Panc1 (cell line): ENCODE results near the gene PLEKHA7. TPM values are rescaled to one million over a fixed set of nuclear protein-coding genes. Genes with fewer than 3 reads are reported as not detected.
"Not testable (repeated sequence)": the region's sequence is repeated elsewhere in the genome, so short reads cannot be mapped to it uniquely, and the experiment has no call there.

Experiments
- ATAC-seq: fragments of 200-7000 bp; cut with Tn5 transposase; 2 replicates; pipeline ENCODE4 v1.9.1; 2020; ENCODE audit warnings: mild to moderate bottlenecking, moderate library complexity
- BruUV-seq: library from RNA; stranded (reverse); fragments of 400-500 nt; replicated peaks from 2 replicates; lab custom pipeline; 2021; lab: Mats Ljungman, UMichigan
- CTCF ChIA-PET: fragments of 300-600 bp; sonication (Branson Sonifier 250); formaldehyde crosslinking; loops from one replicate; lab custom pipeline; 2022; ENCODE audit warnings: antibody characterized with exemption; lab: Charles Lee
- POLR2A ChIA-PET: fragments of 300-600 bp; sonication (Branson Sonifier 250); formaldehyde crosslinking; loops from one replicate; lab custom pipeline; 2022; ENCODE audit warnings: antibody characterized with exemption; lab: Charles Lee
- DNase-seq: peaks from one replicate; pipeline ENCODE4 v3.0.0-alpha.2; 2010; ENCODE audit warnings: low read depth, low spot score
- H3K27ac ChIP-seq: 2 replicates; pipeline ENCODE4 v1.5.1; 2011; ENCODE audit warnings: mild to moderate bottlenecking, low read length, inconsistent platforms
- H3K27me3 ChIP-seq: fragments of 200-500 bp; sonication (Bioruptor generic); 2 replicates; pipeline ENCODE4 v1.6.0; 2014; ENCODE audit warnings: low read length, inconsistent platforms; ENCODE audit not compliant: control insufficient read depth, insufficient read depth
- H3K36me3 ChIP-seq: fragments of 200-500 bp; sonication (Bioruptor generic); 2 replicates; pipeline ENCODE4 v1.5.1; 2014; ENCODE audit warnings: inconsistent platforms, mild to moderate bottlenecking, low read length, moderate library complexity; ENCODE audit not compliant: control insufficient read depth, insufficient read depth
- H3K4me1 ChIP-seq: 2 replicates; pipeline ENCODE4 v1.5.1; 2011; ENCODE audit warnings: inconsistent platforms, mild to moderate bottlenecking, low read length, moderate library complexity; ENCODE audit not compliant: control insufficient read depth, insufficient read depth
- H3K4me3 ChIP-seq, 2 experiments: 2 replicates each; pipeline ENCODE4 v1.5.1; 2011 to 2012; ENCODE audit warnings: low read depth in 2 of 2, low read length in 2 of 2, mild to moderate bottlenecking in 2 of 2, inconsistent platforms in 1 of 2, moderate library complexity in 1 of 2
- H3K9me3 ChIP-seq: fragments of 200-500 bp; sonication (Bioruptor generic); 2 replicates; pipeline ENCODE4 v1.5.1; 2014; ENCODE audit warnings: low read depth, mild to moderate bottlenecking, inconsistent platforms, low read length, moderate library complexity; ENCODE audit not compliant: control insufficient read depth, insufficient read depth
- REST ChIP-seq, 2 experiments: IDR thresholded peaks; 2 replicates each; pipeline ENCODE4 v1.6.1; 2011 to 2012; ENCODE audit warnings: low read depth in 2 of 2, control low read depth in 1 of 2, low read length in 1 of 2, mild to moderate bottlenecking in 1 of 2, moderate library complexity in 1 of 2; ENCODE audit not compliant: insufficient read depth in 1 of 2
- in situ Hi-C: cut with HindIII; loops from 2 replicates; pipeline ENCODE4 v1.10.0; 2016; ENCODE audit warnings: low sequenced_read_pairs, low pct_unique_long_range_greater_than_20kb
- intact Hi-C: fragments of 100-400 bp; cut with micrococcal nuclease; formaldehyde crosslinking; loops from one replicate; pipeline ENCODE4 v1.10.0; 2022; ENCODE audit not compliant: unreplicated experiment
- total RNA-seq: library from RNA; stranded (reverse); gene quantifications from one replicate; pipeline ENCODE4 v1.2.1, GENCODE V29; 2021; ENCODE audit not compliant: unreplicated experiment
- TF ChIP-seq, protein P1 (sequence below): fragments of 450-650 bp; IDR thresholded peaks from 2 replicates; pipeline ENCODE4 v1.5.1; 2017; ENCODE audit warnings: mild to moderate bottlenecking

The PLEKHA7 gene
- total RNA-seq, 1 experiment from 2014 or later = 11.6 TPM

DNA sequence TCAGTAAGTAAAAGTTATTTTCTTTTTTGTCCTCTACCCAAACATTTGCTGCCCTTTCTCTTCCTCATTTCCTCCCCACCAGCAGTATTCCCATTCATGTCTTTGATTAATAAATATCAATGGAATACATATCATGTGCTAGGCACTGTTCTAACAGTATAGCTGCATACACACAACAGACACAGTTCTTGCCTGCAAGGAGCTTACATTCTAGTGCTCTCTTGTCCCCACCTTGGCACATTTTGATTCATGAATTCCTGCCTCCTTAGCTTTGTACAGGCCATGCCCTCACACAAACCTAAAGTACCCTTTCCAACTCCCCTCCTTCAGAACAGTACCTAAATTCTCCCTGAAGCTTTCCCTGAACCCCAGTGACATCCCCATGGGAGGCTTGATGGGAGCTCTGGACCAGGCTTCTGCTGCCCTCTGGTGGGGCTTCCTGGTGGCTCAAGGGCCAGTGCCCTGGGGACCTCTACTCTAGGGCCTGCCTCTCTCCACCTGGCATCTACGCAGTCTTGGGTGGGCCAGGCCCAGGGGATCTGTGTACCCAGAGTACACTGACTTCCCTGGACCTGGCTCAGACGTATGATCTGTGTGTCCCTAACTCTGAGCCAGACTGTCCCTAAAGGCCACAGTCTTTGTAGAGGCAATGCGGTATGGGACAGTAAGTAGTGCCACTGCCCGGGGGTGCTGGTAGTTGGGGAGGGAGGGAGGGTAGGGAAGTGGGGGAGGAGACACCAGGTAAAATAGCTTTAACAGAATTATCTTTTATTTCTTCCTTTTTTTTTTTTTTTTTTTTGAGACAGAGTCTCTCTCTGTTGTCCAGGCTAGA, 49.2 kb upstream of the PLEKHA7 start:
- Histone ChIP-seq H3K27ac (no peak overlapping the region), H3K36me3 (no peaks in the 10 kb centered on the region), H3K4me3 (no peak overlapping the region), H3K4me1 (no peaks in the 10 kb centered on the region), H3K9me3 (no peaks in the 10 kb centered on the region), H3K27me3 (no peaks in the 10 kb centered on the region)
- ChIA-PET POLR2A (interaction anchor here (0.6 kb wide), 1 partner anchor 10 kb away, joined by 8 read pairs; no protein-coding TSS in a partner anchor), CTCF (interaction anchor here (0.6 to 1.3 kb wide), 7 partner anchors 45 to 278 kb away, joined by 3 to 7 read pairs (median 3); no protein-coding TSS in a partner anchor)
- in situ Hi-C loops (no loop called here), intact Hi-C loops (loop anchor here (1.0 to 10.0 kb wide), 4 partner anchors 49 to 279 kb away; partner anchors contain the start of gene PLEKHA7)
- no peak for TF ChIP-seq REST (IDR thresholded peaks at IDR 0.05; ENCODE audit: insufficient read depth in 1 of 2, low read depth in 2 of 2, low read length in 1 of 2)
- TF ChIP-seq, protein P1, sequence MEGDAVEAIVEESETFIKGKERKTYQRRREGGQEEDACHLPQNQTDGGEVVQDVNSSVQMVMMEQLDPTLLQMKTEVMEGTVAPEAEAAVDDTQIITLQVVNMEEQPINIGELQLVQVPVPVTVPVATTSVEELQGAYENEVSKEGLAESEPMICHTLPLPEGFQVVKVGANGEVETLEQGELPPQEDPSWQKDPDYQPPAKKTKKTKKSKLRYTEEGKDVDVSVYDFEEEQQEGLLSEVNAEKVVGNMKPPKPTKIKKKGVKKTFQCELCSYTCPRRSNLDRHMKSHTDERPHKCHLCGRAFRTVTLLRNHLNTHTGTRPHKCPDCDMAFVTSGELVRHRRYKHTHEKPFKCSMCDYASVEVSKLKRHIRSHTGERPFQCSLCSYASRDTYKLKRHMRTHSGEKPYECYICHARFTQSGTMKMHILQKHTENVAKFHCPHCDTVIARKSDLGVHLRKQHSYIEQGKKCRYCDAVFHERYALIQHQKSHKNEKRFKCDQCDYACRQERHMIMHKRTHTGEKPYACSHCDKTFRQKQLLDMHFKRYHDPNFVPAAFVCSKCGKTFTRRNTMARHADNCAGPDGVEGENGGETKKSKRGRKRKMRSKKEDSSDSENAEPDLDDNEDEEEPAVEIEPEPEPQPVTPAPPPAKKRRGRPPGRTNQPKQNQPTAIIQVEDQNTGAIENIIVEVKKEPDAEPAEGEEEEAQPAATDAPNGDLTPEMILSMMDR = peak; percentile 90
- ATAC-seq (peak; percentile 96), DNase-seq (peak; percentile 28)
- no TSS peak for BruUV-seq

GRCh38 chr11:17051146-17051545, 36.9 kb upstream of the PLEKHA7 start:
- H3K4me3 ChIP-seq, in situ Hi-C loops, H3K9me3 ChIP-seq, CTCF ChIA-PET, DNase-seq, ATAC-seq, H3K27me3 ChIP-seq, intact Hi-C loops, H3K36me3 ChIP-seq, H3K27ac ChIP-seq, H3K4me1 ChIP-seq, POLR2A ChIA-PET, BruUV-seq: not testable (repeated sequence)

DNA sequence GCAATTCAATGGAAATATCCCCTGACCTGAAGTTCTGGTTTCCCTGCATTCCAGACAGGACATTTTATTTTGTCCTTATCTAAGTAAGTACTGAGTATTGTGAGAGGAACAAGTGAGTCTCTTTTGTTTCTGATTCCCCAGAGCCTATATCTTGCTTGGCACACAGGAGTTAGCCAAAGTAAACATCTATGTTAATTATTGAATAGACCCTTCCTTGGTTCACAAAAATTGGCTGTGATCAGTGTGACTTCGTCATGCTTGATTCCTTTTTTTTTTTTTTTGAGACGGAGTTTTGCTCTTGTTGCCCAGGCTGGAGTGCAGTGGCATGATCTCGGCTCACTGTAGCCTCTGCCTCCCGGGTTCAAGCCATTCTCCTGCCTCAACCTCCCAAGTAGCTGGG, 34.3 kb upstream of the PLEKHA7 start:
- intact Hi-C loops, POLR2A ChIA-PET, H3K27me3 ChIP-seq, H3K9me3 ChIP-seq, H3K27ac ChIP-seq, H3K4me1 ChIP-seq, H3K36me3 ChIP-seq, ATAC-seq, BruUV-seq, DNase-seq, CTCF ChIA-PET, H3K4me3 ChIP-seq, in situ Hi-C loops: not testable (repeated sequence)
